ENCODE measurements around the gene TMEM214. TPM values are rescaled to one million over a fixed set of nuclear protein-coding genes. Genes with fewer than 3 reads are reported as not detected.

TMEM214 gene
- total RNA-seq, 6 donors from 2014 or later: 42.5 to 176 (median 62.0) TPM

- no peaks in the 10 kb centered on the region for H3K9me3 ChIP-seq
- 50 to 60% methylated on average over 2 to 3 of the region's 3 CpGs for WGBS, 2 donors
- H3K27me3 ChIP-seq: no peaks in the 10 kb centered on the region
- ATAC-seq (ENCODE audit: low FRiP score in 2 of 2) (peak; percentile 43 to 65), DNase-seq (peak in 1 of 2 donors; percentile 62)
- H3K4me1 ChIP-seq: peaks cover 0 to 24% (median 11%) of the 10 kb centered on the region in 4 donors
- H3K27ac ChIP-seq: peak overlapping the region in 2 of 4 donors; percentile 58 to 73
- peaks cover 0 to under 1% (median 0%) of the 10 kb centered on the region in 4 donors for H3K36me3 ChIP-seq
- TF ChIP-seq CTCF (IDR thresholded peaks at IDR 0.05) (peak in 5 of 6 experiments; percentile 44 to 72 (median 68)), POLR2AphosphoS5 (IDR thresholded peaks at IDR 0.05) (no peak), POLR2A (IDR thresholded peaks at IDR 0.05) (no peak)
- no peak overlapping the region for H3K4me3 ChIP-seq
Measured at GRCh38 chr2:27016801-27017325, 15.9 kb upstream of the TMEM214 start.

- Histone ChIP-seq H3K4me1 (peaks cover 0 to 24% (median 11%) of the 10 kb centered on the region in 4 donors), H3K27ac (no peak overlapping the region), H3K9me3 (no peaks in the 10 kb centered on the region), H3K36me3 (peaks cover 0 to 14% (median under 1%) of the 10 kb centered on the region in 4 donors), H3K4me3 (no peak overlapping the region), H3K27me3 (no peaks in the 10 kb centered on the region)
- ATAC-seq (ENCODE audit: low FRiP score in 2 of 2) (no peak), DNase-seq (no peak)
- 94 to 100% methylated on average over 2 to 3 of the region's 3 CpGs for WGBS, 2 donors
- no peak for TF ChIP-seq CTCF (IDR thresholded peaks at IDR 0.05)
- no peak for TF ChIP-seq EP300 (IDR thresholded peaks at IDR 0.05)
- TF ChIP-seq POLR2AphosphoS5 (IDR thresholded peaks at IDR 0.05): no peak
- TF ChIP-seq POLR2A (IDR thresholded peaks at IDR 0.05): no peak
Measured at GRCh38 chr2:27018142-27018541, 14.6 kb upstream of the TMEM214 start.

- no peaks in the 10 kb centered on the region for H3K27me3 ChIP-seq
- no peak overlapping the region for H3K27ac ChIP-seq
- H3K4me1 ChIP-seq: peaks cover 0 to 24% (median 11%) of the 10 kb centered on the region in 4 donors
- DNase-seq: no peak
- no peaks in the 10 kb centered on the region for H3K9me3 ChIP-seq
- TF ChIP-seq EP300 (IDR thresholded peaks at IDR 0.05) (no peak), POLR2A (IDR thresholded peaks at IDR 0.05) (no peak), POLR2AphosphoS5 (IDR thresholded peaks at IDR 0.05) (no peak), CTCF (IDR thresholded peaks at IDR 0.05) (no peak)
- no peak overlapping the region for H3K4me3 ChIP-seq
- H3K36me3 ChIP-seq: peaks cover 0 to 27% (median 13%) of the 10 kb centered on the region in 4 donors
- WGBS, 2 donors: 94 to 95% methylated on average over 9 of the region's 9 CpGs
- no peak for ATAC-seq (ENCODE audit: low FRiP score in 2 of 2)
Measured at GRCh38 chr2:27019459-27019858, 13.3 kb upstream of the TMEM214 start.

GRCh38 chr2:27019931-27020855 lies 12.6 kb upstream of the TMEM214 start:
- ATAC-seq (ENCODE audit: low FRiP score in 2 of 2) (no peak), DNase-seq (no peak)
- Histone ChIP-seq H3K4me3 (no peak overlapping the region), H3K4me1 (peaks cover 0 to 22% (median 10%) of the 10 kb centered on the region in 4 donors), H3K27ac (no peak overlapping the region), H3K36me3 (peaks cover 0 to 32% (median 16%) of the 10 kb centered on the region in 4 donors), H3K9me3 (no peaks in the 10 kb centered on the region), H3K27me3 (no peaks in the 10 kb centered on the region)
- peak in 1 of 2 donors; percentile 24 for TF ChIP-seq POLR2AphosphoS5 (IDR thresholded peaks at IDR 0.05)
- TF ChIP-seq EP300 (IDR thresholded peaks at IDR 0.05): peak in 1 of 4 donors; percentile 29
- no peak for TF ChIP-seq POLR2A (IDR thresholded peaks at IDR 0.05)
- 63 to 77% methylated on average over 9 of the region's 9 CpGs for WGBS, 2 donors
